ENCODE data around the gene SLC25A42.
"Not testable (repeated sequence)": the region's sequence is repeated elsewhere in the genome, so short reads cannot be mapped to it uniquely, and the experiment has no call there.

SLC25A42 gene

DNA sequence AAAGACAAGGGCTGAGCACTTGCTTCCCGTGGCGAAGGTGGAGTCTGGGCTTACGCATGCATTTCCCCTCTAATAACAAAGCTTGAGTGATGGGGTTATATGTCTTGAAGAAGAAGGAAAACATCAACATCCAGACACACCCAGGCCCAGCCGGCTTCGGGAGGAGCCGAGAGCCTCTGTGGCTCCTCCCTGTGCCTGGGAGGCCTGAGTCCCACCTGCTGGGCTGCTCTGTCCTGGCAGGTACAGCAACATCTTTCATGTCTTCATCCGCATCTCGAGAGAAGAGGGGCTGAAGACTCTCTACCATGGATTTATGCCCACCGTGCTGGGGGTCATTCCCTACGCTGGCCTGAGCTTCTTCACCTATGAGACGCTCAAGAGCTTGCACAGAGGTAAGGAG is 43.9 kb downstream of the SLC25A42 start:
- DNase-seq: no peak

DNA sequence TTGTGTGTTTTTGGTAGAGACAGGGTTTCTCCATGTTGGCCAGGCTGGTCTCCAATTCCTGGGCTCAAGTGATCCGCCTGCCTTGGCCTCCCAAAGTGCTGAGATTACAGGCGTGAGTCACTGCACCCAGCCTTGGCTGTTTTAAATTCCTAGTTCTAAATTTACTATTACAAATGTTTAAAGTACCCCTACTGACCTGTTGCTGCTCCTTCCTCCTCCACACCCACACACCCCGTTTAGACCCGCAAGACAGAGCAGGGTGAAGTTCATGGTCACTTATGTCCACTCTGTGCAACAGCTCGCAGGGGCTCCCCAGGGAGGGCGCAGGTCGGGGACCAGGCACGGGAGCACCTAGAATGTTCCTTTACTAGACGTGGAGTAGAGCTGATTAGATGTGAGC is 45.8 kb downstream of the SLC25A42 start:
- DNase-seq: no peak

DNA sequence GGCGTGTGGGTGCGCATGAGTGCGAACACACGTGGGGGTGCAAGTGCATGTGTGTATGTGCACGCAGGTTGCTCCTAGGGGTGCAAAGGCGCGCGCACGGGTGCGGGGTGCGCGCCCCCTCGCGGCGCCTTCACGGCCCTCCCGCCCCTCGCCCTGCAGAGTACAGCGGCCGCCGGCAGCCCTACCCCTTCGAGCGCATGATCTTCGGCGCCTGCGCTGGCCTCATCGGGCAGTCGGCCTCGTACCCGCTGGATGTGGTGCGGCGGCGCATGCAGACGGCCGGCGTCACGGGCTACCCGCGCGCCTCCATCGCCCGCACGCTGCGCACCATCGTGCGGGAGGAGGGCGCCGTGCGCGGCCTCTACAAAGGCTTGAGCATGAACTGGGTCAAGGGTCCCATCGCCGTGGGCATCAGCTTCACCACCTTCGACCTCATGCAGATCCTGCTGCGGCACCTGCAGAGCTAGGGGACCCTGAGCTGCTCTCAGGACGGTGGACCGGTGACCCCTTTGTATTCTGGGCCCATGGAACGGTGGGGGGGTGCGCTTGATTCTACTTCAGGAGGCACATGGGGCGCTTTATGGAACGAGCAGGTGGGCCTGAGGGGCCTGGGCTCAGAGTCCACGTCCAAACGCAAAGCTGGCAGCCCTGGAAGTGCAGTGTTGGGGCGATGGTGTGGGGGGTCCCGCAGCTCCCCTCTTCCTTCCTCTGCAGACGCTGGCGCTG is 46.8 kb downstream of the SLC25A42 start:
- DNase-seq: no peak

DNA sequence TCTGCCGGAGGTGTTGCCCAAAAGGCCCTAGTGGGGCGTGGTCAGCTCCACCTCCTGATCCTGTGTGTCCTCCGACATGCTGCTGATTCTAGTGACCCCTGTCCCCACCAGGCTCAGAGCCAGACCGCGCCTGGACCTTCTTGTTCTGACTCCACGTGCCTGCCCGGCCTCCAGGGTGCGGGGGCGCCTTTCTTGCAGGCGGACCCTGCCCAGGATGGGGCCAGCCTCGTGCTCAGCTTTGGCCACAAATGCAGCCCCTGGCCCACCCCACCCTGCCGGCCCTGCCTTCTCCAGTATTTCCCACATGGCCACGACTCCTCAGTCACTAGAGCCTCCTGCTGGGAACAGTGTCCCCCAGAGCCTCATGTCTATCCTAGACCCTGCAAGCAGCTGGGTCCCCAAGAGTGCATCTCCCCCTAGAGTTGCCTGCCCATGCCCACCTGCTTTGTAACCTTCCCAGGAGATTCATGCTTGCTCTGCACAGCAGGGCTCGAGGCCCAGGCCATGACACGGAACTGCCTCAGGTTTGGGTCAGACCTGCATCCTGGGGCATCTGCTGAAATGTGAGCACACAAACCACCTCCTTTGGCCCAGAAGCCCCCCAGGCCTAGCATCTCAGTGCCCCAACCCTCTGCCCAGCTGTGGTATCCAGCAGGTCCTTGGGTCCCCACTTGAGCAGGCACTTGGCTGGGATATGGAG is 47.5 kb downstream of the SLC25A42 start:
- no peak for DNase-seq

DNA sequence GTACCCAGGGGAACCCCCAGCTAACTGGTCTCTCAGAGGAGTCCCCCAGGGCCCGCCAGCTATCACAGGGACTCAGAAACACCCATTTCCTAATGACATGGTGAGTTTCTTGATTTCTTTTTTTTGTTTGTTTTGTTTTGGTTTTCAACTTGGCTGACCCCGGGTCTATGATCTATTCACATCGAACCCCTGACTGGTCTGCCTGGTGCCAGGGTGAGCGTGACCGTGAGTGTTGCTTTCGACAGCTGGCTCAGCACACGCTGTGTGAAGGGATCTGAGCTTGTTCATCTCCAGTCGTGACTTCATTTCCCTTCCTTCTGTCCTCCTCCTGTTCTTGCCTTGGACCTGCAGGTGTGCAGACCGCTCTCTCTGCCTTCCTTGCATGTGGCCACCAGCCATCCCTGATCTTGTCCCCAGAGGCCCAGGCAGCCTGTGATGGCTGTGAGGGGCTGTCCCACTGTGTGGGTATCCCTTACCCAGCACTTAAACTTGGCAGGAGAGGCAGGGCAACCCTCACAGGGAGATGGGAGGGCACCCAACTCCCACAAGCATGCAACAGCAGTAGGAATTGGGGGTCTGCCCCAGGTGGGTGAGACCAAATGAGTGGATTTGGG is 48.3 kb downstream of the SLC25A42 start:
- no peak for DNase-seq

DNA sequence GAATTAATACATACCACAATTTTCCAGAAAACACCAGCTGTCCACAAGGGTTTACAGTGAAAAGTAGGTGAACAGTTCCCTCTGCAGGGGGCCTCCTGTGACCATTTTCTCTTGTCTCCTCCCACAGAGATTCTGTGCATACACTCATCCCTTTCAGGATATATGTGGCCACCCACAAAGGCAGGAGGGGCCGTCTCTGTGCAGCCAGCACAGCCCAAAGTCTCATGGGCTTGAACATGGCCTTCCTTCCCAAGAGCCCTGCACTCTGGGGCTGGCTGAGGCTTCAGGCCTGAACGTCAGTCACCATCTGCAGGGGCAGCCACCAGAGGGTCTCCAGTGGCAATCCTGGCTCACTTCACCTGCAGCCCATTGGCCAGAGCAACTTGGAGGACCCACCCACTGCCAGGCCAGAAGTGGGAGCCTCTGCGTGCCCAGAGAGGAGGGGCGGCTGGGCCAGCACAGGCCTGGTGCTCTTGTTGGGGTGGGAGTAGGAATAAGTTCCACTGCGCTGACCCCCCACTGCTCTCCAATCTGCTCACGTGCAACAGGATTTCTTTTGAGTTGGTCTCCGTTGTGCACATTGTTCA is 49.3 kb downstream of the SLC25A42 start:
- no peak for DNase-seq

DNA sequence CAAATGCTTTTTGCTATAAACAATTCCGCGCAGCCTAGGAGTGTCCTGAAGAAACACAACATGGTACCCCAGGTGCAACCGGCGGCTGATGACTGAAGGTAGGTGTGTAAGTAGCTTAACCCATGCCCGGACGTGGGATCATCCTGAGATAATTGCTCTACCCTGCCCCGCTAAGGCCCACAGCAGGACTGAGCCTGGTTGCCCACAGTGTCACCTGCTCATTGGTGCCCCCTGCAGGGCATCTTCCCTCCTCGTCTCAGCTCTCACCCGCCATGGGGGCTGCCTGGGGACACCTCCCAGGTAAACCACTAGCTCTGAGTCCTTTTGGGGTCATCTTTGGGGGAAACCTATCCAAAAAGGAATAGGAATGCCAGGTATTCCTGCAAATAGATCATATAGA is 52.2 kb downstream of the SLC25A42 start:
- peak; percentile 30 for DNase-seq

DNA sequence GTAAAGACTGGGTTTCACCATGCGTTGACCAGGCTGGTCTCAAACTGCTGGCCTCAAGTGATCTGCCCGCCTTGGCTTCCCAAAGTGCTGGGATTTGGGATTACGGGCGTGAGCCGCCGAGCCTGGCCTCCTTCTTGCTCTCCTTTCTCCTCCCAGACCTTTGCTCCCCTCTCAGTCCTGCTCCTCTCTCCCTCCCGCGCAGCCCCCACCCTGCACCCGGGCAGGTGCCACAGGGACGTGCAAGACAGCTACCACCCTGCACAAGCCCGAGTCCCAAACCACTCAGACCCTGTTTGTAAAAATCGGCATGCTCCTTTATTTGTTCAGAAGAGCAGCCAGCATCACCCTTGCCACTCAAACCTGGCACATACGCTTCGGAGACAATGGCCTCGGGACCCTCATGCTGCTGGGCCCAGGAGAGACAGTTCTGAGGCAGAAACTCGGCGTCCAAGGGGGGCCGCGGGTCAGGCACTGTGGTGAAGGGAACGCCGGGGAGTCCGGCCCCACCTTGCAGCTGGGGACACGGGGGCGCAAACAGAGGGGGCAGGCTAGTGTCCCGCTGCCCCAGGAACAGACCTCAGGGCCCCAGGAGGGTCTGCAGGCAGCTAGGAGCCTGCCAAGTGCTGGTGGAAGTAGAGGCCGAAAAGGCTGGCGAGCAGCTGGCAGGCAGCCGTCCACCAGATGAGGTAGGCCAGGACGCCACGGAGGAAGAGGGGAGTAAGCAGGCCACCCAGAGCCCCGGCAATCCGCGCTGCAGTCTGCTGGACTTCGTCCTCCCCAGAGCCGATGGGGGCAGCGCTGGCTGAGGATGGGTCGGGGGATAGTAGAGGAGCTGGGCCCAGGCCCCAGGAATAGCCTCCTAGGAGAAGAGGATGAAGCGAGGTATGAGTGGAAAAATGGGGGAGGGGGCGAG is 55.8 kb downstream of the SLC25A42 start:
- DNase-seq: no peak

DNA sequence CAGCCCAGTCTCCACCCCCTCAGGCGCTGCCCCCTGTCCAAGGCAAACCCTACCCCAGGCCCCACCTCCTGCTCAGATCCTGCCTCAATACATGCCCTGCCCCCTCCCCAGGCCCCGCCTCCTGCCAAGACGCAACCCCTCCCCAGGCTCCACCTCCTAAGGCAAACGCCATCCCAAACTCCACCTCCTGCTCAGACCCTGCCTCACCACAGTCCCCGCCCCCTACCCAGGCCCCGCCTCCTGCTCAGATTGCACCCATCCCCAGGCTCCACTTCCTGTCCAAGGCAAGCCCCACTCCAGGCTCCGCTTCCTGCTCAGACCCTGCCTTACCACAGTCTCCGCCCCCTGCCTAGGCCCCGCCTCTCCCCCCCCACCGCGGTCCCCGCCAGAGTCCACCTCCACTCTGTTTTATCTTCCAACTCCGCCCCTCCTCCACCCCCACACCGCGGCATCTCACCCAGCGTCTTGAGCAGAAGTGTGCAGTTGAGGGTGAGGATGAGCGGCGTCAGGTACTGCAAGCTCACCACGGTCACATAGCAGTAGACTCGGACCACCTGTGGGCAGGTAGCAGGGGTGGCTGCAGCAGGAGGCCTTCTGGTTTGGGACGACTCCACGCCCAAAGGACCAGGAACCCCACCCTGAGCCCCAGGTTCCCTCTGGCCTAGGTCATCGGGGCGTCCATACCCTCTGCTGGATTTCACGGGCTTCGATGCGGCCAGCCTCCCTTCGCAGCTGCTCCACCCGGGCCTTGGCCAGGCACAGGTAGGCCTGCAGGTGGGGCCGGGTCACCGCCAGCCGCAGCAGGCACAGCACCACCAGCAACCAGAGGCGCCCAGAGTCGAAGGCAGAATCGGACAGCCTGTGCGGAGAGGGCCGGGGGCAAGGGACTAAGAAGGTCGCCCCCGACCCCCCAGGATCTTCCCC is 56.8 kb downstream of the SLC25A42 start:
- DNase-seq: no peak

DNA sequence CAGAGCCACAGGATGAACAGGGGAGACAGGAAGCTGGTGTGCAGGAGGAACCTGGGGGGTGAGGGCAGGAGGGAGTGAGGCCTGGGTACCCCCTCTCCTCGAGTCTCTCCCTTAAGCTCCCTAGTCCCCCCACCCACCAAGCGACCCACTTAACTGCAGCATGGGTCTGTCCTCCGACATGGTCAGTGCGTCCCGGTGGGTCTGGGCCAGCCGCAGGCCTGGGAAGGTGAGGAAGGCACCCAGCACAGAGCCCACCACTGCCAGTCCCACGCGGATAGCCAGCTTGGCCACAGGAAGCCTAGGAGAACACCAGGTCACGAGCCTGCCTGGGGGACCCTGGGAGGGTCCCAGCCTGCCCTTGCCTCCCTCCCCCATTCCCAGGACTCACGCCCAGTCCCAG is 57.6 kb downstream of the SLC25A42 start:
- no peak for DNase-seq

DNA sequence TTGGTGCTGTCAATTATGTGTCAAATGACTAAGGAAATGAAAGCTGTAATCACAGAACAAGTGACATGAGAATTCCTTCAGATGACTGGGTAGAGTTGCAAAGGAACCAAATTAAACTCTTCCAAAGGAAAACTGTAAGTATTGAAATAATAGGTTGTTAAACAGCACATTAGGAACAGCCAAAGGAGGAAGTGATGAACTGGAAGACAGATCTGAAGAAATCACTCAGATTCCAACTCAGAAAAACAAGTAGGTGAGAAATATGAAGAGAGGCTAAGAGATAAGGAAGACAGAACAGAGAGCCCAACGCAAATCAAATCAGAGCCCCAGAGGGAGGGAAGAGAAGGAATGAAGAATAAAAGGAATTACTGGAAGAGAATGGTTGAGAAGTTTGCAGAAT is 59.1 kb downstream of the SLC25A42 start:
- DNase-seq: no peak

DNA sequence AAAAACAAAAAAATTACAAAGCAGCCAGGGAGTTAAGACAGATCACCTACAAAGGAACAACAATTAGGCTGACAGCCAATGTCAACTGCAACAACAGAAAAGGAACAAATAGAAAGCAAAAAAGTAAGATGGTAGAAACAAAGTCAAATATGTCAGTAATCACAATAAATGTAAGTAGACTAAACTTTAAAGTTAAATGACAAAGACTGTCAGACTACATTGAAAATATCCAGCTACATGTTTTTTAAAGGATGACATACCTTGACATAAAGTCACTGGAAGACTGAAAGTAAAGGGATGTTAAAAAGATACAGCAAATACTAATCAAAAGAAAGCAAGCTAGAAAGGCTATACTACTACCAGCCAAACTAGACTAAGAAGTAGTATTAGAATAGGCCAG is 59.6 kb downstream of the SLC25A42 start:
- DNase-seq: no peak

DNA sequence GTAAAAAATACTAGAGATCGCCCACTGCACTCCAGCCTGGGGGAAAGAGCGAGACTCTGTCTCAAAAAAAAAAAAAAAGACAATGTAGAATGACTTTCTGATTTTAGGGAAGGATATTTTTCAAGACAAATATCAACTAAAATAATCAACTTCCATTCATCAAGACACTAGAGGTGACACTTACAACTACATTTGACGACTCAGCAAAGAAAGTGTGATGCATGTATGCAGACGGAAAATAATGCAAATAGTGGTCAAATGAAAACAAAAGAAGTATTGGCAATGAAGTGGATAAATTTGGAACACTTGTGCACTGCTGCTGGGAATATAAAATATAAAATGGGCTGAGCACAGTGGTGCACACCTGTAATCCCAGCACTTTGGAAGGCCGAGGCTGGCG is 62.3 kb downstream of the SLC25A42 start:
- DNase-seq: no peak

DNA sequence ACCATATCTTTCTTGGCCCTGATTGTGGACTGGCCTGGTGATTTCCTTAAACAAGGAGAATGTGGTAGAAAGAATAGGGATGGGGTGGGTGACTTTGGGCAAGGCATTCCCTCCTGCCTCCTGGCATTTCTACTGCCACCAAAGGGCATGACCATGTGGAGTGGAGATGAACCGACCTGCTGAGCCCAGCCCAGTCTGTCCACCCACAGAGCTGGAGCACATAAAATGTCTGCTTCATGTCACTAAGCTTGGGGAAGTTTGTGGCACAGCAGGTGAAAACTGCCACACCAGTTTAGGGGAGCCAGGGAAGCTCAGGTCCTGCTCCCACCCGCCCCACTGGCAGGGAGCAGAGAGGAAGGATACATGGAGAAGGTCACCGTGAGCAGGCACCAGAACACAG is 68.2 kb downstream of the SLC25A42 start:
- DNase-seq: no peak

DNA sequence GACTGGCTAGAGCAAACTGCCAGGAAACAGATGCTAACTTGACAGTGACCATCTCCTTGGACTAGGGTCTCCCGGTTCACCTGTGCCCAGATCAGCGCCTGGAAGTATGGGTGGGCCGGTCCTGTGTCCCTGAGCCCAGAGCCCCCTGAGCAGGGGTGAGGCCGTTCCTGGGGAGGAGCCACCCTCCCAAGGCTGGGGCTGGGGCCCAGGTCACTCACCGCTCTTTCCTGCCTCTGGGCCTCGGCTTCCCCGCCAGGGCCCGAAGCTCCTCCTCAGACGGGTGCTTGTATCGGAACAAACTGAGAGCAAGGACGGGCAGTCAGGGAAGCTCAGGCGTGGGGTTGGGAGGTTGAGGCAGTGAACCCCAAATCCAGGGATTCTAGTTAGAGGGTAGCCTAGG is 69.1 kb downstream of the SLC25A42 start:
- DNase-seq: no peak

DNA sequence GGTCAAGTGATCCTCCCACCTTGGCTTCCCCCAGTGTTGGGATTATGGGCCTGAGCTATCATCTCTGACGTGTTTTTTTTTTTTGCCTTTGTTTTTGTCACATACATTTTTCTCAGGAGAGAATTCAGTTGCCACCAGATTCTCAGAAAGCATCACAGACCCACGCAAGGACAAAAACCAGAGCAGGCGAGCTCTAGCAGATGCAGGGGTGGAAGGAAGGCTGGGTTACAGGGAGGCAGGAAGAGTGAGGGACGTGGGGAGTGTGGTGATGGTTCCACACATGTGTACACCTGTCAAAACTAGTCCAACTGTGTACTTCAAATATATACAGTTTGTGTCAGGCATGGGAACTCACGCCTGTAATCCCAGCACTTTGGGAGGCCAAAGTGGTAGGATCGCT is 70.2 kb downstream of the SLC25A42 start:
- no peak for DNase-seq

DNA sequence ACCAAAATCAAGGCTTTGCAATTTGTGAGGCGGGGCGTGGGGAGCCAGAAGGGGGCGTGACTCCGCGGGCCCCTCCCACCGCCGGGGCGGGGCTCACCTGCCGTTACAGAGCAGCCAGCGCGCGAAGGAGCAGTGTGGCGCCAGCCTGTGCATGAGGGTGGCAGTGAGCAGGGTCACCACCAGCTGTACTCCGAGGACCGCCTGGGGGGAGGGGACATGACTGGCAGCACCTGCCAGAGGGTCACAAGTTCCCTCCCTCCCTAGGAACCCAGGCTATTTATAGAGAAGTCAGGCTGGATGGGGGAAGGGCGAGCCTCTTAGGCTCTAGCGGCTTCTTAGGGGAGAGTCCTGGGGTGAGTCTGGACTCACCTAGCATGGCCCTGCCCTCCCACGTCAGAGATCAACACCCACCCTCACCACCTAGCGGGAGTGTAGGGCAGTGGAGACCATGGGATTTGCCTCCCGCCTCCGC is 70.9 kb downstream of the SLC25A42 start:
- peak; percentile 35 for DNase-seq

DNA sequence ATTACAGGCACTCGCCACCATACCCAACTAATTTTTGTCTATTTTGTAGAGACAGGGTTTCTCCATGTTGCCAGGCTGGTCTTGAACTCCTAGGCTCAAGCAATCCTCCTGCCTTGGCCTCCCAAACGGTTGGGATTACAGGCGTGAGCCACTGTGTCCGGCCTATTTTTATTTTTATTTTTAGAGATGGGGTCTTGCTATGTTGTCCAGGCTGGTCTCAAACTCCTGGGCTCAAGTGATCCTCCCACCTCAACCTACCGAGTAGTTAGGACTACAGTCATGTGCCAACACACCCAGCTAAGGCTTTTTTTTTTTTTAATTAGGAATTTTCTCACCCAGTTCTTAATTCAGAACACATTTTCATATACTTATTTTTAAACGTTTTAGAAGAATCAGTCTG is 71.9 kb downstream of the SLC25A42 start:
- not testable (repeated sequence) for DNase-seq

DNA sequence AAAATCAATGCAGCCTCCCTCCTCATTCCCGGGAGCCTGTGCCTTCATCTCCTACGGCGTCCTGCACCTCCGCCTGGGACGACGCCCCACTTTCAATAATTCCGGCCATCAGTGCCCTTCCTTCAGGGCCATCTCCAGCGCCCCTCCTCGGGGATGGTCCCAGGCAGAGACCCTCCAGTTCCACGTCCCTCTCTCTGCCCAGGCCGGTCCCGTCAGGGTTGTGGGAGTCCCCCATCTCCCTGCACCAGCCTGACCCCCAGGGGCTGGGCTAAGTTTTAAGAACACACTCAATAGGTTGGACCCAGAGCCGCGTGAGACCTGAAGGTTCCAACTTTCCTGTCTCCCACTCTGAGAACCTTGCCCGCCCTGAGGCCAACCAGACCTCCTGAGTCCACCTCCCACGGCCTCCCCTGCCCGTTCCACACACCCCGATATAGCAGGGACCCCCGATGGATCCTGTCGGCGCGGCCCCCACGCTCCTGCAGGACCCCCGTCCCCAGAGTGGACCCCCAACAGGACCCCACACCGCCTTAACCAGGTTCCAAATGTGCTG is 73.8 kb downstream of the SLC25A42 start:
- DNase-seq: no peak

DNA sequence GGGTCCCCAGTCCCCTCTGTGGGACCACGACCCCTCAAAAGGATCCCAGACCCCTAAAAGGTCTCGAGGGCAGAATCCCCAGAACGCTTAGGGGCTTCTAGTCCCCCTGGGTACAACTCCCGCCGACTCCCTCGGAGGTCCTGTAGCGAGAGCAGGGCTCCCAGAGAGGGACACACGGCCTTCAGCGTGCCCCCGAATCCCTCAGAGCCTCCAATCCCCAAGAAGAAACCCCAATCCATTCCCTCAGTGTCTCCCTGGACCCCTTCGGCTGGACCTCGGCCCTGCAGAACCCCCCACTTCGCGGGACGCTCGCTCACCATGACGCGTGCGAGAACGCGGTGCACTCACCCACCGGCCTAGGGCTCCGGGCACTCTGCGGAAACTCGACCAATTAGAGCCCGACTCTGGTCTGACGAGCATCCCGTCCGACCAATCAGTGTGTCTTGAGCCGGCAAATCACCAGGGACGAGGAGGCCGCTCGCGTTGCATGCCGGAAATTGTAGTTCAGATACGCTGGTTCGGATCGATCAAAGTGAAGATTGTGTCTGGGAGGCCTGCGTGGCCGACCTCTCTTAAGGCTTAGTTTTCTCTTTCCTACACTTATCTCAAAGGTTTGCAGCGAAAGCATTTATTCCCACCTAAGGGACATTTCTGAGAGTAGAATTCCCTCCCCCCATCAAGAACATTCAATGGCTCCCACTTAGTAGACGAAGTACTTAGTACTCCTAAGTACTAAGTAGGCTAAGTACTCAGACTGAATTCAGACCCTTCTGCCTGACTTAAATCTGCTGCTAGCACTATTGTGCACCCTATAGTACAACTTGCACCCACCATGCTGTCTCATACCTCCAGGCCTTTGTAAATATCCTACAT is 74.6 kb downstream of the SLC25A42 start, which contains the start of gene TMEM161A:
TMEM161A (minus strand) TSS at position 370 of the 873 bp plus-strand sequence; CDS start at position 320, 50 bp downstream.
- DNase-seq: peak; percentile 92

Measured in activated T-cell treated with anti-CD3 and anti-CD28 coated beads for 4 hours (primary cell).